Measurements from ENCODE around the gene CARS1.

Gene CARS1

GRCh38 chr11:3092603-3093141, 35.4 kb upstream of the CARS1 start:
- Mint-ChIP-seq H3K27me3 (no peaks in the 10 kb centered on the region), H3K9me3 (no peaks in the 10 kb centered on the region), H3K27ac (no peak overlapping the region), H3K4me3 (no peak overlapping the region), H3K36me3 (peaks cover 2% of the 10 kb centered on the region), H3K4me1 (no peaks in the 10 kb centered on the region)

- no peak overlapping the region for H3K4me3 Mint-ChIP-seq
- peaks cover 2% of the 10 kb centered on the region for H3K36me3 Mint-ChIP-seq
- no peaks in the 10 kb centered on the region for H3K27me3 Mint-ChIP-seq
- H3K4me1 Mint-ChIP-seq: no peaks in the 10 kb centered on the region
- H3K9me3 Mint-ChIP-seq: no peaks in the 10 kb centered on the region
- no peak overlapping the region for H3K27ac Mint-ChIP-seq
Measured at GRCh38 chr11:3091846-3092602, 34.8 kb upstream of the CARS1 start.

- Mint-ChIP-seq H3K9me3 (no peaks in the 10 kb centered on the region), H3K4me1 (no peaks in the 10 kb centered on the region), H3K4me3 (no peak overlapping the region), H3K27me3 (no peaks in the 10 kb centered on the region), H3K27ac (no peak overlapping the region), H3K36me3 (no peaks in the 10 kb centered on the region)
Measured at GRCh38 chr11:3091081-3091845, 34.0 kb upstream of the CARS1 start.

GRCh38 chr11:3090096-3090901, 33.1 kb upstream of the CARS1 start:
- Mint-ChIP-seq H3K4me1 (no peaks in the 10 kb centered on the region), H3K36me3 (no peaks in the 10 kb centered on the region), H3K27me3 (no peaks in the 10 kb centered on the region), H3K9me3 (no peaks in the 10 kb centered on the region), H3K4me3 (no peak overlapping the region), H3K27ac (no peak overlapping the region)

GRCh38 chr11:3089236-3090061, 32.2 kb upstream of the CARS1 start:
- no peaks in the 10 kb centered on the region for H3K4me1 Mint-ChIP-seq
- no peak overlapping the region for H3K27ac Mint-ChIP-seq
- no peaks in the 10 kb centered on the region for H3K27me3 Mint-ChIP-seq
- no peaks in the 10 kb centered on the region for H3K36me3 Mint-ChIP-seq
- no peaks in the 10 kb centered on the region for H3K9me3 Mint-ChIP-seq
- no peak overlapping the region for H3K4me3 Mint-ChIP-seq

- Mint-ChIP-seq H3K4me1 (no peaks in the 10 kb centered on the region), H3K36me3 (no peaks in the 10 kb centered on the region), H3K4me3 (no peak overlapping the region), H3K9me3 (no peaks in the 10 kb centered on the region), H3K27ac (no peak overlapping the region), H3K27me3 (no peaks in the 10 kb centered on the region)
Measured at GRCh38 chr11:3088806-3089205, 31.6 kb upstream of the CARS1 start.

- H3K36me3 Mint-ChIP-seq: no peaks in the 10 kb centered on the region
- H3K27me3 Mint-ChIP-seq: no peaks in the 10 kb centered on the region
- no peak overlapping the region for H3K27ac Mint-ChIP-seq
- H3K4me1 Mint-ChIP-seq: no peaks in the 10 kb centered on the region
- H3K9me3 Mint-ChIP-seq: no peaks in the 10 kb centered on the region
- H3K4me3 Mint-ChIP-seq: no peak overlapping the region
Measured at GRCh38 chr11:3087821-3088800, 30.9 kb upstream of the CARS1 start.

GRCh38 chr11:3087373-3087772, 30.1 kb upstream of the CARS1 start:
- Mint-ChIP-seq H3K27me3 (no peaks in the 10 kb centered on the region), H3K4me3 (no peak overlapping the region), H3K27ac (no peak overlapping the region), H3K36me3 (no peaks in the 10 kb centered on the region), H3K9me3 (no peaks in the 10 kb centered on the region), H3K4me1 (no peaks in the 10 kb centered on the region)

GRCh38 chr11:3086671-3087150, 29.5 kb upstream of the CARS1 start:
- H3K9me3 Mint-ChIP-seq: no peaks in the 10 kb centered on the region
- no peaks in the 10 kb centered on the region for H3K4me1 Mint-ChIP-seq
- no peak overlapping the region for H3K27ac Mint-ChIP-seq
- H3K27me3 Mint-ChIP-seq: no peaks in the 10 kb centered on the region
- no peaks in the 10 kb centered on the region for H3K36me3 Mint-ChIP-seq
- H3K4me3 Mint-ChIP-seq: no peak overlapping the region

- Mint-ChIP-seq H3K4me1 (no peaks in the 10 kb centered on the region), H3K27me3 (no peaks in the 10 kb centered on the region), H3K27ac (no peak overlapping the region), H3K4me3 (no peak overlapping the region), H3K9me3 (no peaks in the 10 kb centered on the region), H3K36me3 (no peaks in the 10 kb centered on the region)
Measured at GRCh38 chr11:3086114-3086513, 28.9 kb upstream of the CARS1 start.

GRCh38 chr11:3085052-3085451, 27.8 kb upstream of the CARS1 start:
- H3K4me1 Mint-ChIP-seq: no peaks in the 10 kb centered on the region
- no peaks in the 10 kb centered on the region for H3K36me3 Mint-ChIP-seq
- H3K27ac Mint-ChIP-seq: no peak overlapping the region

GRCh38 chr11:3083321-3083720, 26.1 kb upstream of the CARS1 start:
- Mint-ChIP-seq H3K27me3 (no peaks in the 10 kb centered on the region), H3K27ac (no peak overlapping the region), H3K9me3 (no peaks in the 10 kb centered on the region), H3K36me3 (no peaks in the 10 kb centered on the region), H3K4me1 (no peaks in the 10 kb centered on the region), H3K4me3 (no peak overlapping the region)

More at GRCh38 chr11:3085052-3085451, 27.8 kb upstream of the CARS1 start:
- no peaks in the 10 kb centered on the region for H3K9me3 Mint-ChIP-seq
- no peaks in the 10 kb centered on the region for H3K27me3 Mint-ChIP-seq
- H3K4me3 Mint-ChIP-seq: no peak overlapping the region

- no peak overlapping the region for H3K27ac Mint-ChIP-seq
- H3K4me1 Mint-ChIP-seq: no peaks in the 10 kb centered on the region
- H3K36me3 Mint-ChIP-seq: no peaks in the 10 kb centered on the region
Measured at GRCh38 chr11:3081386-3081751, 24.1 kb upstream of the CARS1 start.

More at GRCh38 chr11:3081386-3081751, 24.1 kb upstream of the CARS1 start:
- Mint-ChIP-seq H3K9me3 (no peaks in the 10 kb centered on the region), H3K27me3 (no peaks in the 10 kb centered on the region), H3K4me3 (no peak overlapping the region)
